GM10248 (cell line): Measurements from ENCODE around the gene EEF2K.
"Not testable (repeated sequence)": the region's sequence is repeated elsewhere in the genome, so short reads cannot be mapped to it uniquely, and the experiment has no call there.

Source experiments
- CTCF ChIA-PET: fragments of 300-600 bp; sonication (Branson Sonifier 250); formaldehyde crosslinking; extraction: SDS; loops from one replicate; lab custom pipeline; 2021; ENCODE audit warnings: antibody characterized with exemption; lab: Yijun Ruan, JAX
- POLR2A ChIA-PET: fragments of 350-650 bp; sonication (Branson Sonifier 250); formaldehyde crosslinking; extraction: SDS; loops from one replicate; lab custom pipeline; 2020; ENCODE audit warnings: antibody characterized with exemption; lab: Yijun Ruan, JAX
- DNase-seq: peaks from one replicate; pipeline ENCODE4 v3.0.0; 2012; ENCODE audit errors: extremely low spot score
- TF ChIP-seq, protein P1 (sequence below): IDR thresholded peaks from 2 replicates; pipeline ENCODE4 v1.5.1; 2012; ENCODE audit warnings: mild to moderate bottlenecking, low read depth; ENCODE audit errors: extremely low read depth, missing control alignments, control extremely low read depth

EEF2K gene

DNA sequence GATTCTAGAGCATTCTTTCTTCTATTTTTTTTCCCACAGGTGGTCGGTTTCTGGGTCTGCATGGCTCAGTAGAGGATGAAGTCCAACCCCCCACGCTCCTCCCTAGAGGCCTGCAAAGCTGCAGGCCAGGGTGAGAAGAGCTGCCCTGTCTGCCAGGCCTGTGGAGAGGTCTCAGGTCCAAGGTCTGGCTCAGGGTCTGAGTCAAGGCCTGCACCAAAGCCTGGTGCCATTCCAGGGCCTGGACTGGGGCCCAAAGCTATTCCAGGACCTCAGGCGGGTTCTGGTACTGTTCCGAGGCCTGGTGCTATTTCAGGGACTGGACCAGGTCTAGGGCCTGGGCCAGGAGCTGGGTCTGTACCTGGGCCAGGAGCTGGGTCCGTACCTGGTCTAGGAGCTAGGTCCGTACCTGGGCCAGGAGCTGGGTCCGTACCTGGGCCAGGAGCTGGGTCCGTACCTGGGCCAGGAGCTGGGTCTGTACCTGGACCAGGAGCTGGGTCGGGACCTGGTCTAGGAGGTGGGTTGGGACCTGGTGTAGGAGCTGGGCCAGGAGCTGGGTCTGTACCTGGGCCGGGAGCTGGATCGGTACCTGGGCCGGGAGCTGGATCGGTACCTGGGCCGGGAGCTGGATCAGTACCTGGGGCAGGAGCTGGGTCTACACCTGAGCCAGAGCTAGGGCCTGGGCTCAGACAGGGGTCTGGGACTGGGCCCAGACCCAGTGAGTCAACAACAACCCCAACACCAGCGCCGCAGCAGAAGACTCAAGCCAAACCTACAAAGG lies 40.4 kb upstream of the EEF2K start:
- ChIA-PET CTCF (interaction anchor here (1.3 kb wide), 1 partner anchor 24 kb away, joined by 4 read pairs; no protein-coding TSS in a partner anchor), POLR2A (no interaction called here)
- no peak for DNase-seq
- TF ChIP-seq, protein P1, sequence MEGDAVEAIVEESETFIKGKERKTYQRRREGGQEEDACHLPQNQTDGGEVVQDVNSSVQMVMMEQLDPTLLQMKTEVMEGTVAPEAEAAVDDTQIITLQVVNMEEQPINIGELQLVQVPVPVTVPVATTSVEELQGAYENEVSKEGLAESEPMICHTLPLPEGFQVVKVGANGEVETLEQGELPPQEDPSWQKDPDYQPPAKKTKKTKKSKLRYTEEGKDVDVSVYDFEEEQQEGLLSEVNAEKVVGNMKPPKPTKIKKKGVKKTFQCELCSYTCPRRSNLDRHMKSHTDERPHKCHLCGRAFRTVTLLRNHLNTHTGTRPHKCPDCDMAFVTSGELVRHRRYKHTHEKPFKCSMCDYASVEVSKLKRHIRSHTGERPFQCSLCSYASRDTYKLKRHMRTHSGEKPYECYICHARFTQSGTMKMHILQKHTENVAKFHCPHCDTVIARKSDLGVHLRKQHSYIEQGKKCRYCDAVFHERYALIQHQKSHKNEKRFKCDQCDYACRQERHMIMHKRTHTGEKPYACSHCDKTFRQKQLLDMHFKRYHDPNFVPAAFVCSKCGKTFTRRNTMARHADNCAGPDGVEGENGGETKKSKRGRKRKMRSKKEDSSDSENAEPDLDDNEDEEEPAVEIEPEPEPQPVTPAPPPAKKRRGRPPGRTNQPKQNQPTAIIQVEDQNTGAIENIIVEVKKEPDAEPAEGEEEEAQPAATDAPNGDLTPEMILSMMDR = no peak

DNA sequence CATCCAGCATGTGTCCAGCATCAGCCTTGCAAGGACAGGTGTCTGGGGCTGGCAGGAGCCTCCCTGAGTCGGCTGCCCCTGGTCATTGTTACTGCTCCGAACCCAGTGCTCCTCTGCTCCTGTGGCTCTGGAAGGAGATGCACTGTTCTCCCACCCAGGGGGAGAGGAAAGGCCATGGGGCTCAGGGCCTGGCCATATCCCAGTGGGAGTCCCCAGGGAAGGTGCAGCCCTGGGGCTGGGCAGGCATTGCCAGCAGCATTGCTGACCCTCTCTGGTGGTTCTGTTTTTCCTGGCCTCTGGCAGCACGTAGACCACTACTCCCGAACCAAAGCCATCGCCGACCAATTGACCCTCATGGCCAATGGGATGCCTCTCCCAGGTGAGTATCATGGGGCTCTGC lies 34.1 kb upstream of the EEF2K start:
- POLR2A ChIA-PET = no interaction called here
- TF ChIP-seq, protein P1 = no peak
- DNase-seq = no peak
- CTCF ChIA-PET = interaction anchor here (0.9 to 1.0 kb wide), 2 partner anchors 17 to 34 kb away, joined by 3 read pairs; no protein-coding TSS in a partner anchor

DNA sequence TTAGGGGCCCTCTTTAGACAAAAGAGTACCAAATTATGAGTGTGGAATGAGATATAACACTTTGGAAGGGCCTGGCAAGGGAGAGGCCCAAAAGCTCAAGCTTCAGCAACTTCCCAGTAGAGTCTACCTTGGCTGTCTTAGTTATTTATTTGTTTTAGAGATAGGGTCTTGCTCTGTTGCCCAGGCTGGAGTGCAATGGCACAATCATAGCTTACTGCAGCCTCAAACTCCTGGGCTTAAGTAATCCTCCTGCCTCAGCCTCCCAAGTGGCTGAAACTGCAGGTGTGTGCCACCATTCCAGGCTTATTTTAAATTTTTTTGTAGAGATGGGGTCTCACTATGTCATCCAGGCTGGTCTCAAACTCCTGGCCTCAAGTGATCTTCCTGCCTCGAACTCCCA lies 33.4 kb upstream of the EEF2K start:
- DNase-seq, POLR2A ChIA-PET: not testable (repeated sequence)
- CTCF ChIA-PET = interaction anchor here (0.9 kb wide), 1 partner anchor 16 kb away, joined by 3 read pairs; no protein-coding TSS in a partner anchor

DNA sequence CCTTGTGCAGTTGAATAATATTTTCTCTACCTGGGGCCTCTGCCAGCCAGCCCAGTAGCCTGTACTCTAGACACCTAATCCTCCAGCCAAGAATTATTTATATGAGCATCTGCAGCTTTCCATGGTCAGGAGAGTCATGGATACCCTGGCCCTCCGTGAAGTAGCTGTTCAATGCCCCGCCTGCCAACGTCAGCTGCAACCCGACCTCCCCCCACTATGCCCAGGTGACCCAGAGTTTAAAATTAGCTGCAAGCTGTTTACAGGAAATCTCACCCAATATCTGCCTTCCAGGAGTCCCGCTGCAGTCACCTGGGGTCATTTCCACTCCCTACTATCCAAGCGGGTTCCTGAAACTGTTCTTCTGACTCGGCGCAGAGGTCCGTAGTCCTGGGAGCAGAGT lies 31.4 kb upstream of the EEF2K start:
- DNase-seq = no peak
- TF ChIP-seq, protein P1 = no peak
- ChIA-PET POLR2A (no interaction called here), CTCF (interaction anchor here (1.3 to 2.1 kb wide), 3 partner anchors 10 to 122 kb away, joined by 3 to 12 read pairs (median 4); no protein-coding TSS in a partner anchor)

DNA sequence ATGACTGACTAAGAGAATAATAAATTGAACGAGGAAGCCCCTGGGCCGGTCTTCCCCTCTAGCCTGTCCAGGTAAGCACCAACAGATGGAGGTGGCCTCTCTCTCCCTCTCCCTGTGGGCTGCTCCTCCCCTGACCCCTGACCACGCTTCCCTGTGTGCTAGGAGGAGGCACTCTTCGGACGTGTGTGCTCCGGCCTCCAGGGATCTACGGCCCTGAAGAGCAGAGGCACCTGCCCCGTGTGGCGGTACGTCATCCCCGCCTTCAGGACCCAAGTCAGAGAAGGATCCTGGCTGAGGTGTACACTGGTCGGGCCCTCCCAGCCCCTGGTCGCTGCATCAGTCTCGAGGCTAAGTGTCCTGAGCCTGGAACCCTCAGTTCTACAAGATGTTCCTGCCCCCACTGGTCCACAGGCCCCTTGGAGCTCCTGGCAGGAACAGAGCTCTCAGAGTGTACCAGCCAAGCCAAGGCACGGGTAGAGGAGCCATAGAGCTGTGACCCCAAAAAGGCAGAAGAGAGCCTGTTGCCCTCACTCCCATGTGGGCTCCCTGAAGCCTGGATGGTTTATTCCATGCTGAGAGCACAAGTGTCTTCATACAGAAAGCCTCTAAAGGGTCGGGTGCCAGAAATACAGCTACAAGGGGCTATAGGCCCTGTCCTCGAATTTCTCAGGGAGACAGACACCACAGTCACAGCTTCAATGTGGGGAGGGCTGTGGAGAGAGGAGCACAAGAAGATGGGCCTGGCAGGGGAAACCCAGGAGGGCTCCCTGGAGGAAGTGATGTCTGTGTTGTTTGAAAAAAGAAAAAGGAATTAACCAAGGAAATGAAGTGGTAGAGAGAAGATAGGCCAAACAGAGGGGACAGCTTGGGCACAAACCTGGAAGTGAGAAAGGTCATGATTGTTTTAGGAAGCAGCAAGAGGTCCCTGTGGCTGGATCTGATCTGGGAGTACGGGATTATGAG lies 27.8 kb upstream of the EEF2K start:
- POLR2A ChIA-PET = no interaction called here
- no peak for DNase-seq
- TF ChIP-seq, protein P1 = no peak
- CTCF ChIA-PET = interaction anchor here (1.0 kb wide), 1 partner anchor 178 kb away, joined by 3 read pairs; no protein-coding TSS in a partner anchor

DNA sequence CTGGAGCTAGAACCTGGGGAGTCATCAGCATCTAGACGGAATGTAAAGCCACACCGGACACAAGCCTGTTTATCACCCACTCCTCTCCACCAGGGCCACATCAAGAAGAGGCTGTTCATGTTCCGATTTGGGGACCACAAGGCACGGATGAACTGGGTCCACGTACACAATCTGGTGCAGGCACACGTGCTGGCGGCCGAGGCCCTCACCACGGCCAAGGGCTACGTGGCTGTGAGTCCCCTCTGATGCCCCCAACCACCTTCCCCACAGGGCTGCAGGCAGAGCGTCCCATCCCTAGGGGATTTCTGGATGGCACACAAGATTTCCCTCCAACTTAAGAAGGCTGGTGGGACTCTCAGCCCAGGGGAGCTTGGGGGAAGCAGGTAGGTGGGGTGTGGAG lies 24.7 kb upstream of the EEF2K start:
- TF ChIP-seq, protein P1 = no peak
- ChIA-PET CTCF (interaction anchor here (2.3 kb wide), 1 partner anchor 7 kb away, joined by 8 read pairs; no protein-coding TSS in a partner anchor), POLR2A (no interaction called here)
- no peak for DNase-seq

DNA sequence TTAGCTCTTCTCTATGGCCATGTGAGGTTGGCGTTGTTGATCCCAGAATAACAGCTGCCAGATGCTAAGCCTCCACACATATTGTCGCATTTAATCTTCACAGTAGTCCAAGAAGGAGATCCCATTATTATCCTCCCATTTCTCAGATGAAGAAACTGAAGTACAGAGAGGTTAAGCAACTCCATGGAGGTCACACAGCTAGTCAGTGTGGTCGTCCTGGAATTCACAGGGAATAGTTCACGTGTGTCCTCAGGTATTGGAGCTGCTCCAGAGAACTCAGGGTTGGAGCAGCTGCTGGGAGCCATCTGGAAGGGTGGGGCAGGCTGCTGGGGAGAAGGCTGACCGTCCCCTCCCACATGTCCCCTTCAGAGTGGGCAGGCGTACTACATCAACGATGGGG lies 24.2 kb upstream of the EEF2K start:
- TF ChIP-seq, protein P1 = no peak
- ChIA-PET POLR2A (no interaction called here), CTCF (interaction anchor here (2.3 kb wide), 1 partner anchor 7 kb away, joined by 8 read pairs; no protein-coding TSS in a partner anchor)
- DNase-seq = no peak
